ENCODE results near the gene C4BPA.

Gene C4BPA

DNA sequence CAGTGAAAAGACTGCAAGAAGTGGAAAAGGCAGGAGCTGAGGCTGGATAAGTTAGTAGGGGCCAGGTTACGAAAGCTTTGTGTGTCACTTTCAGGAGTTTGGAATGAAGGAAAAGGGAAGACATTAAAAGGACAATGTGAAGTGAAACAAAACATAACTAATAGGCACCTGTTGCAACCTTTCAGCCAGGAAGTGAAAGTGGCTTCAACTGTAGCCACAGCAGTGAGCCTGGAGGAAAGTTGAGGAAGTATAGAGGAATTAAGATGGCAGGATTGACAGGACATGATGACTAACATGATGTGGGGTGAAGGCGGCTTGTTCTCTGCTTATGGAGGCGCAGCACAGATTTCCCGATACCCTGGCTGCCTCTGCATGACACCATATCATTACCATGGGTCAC lies 68.9 kb downstream of the C4BPA start:
- Histone ChIP-seq H3K9me3 (ENCODE audit: control insufficient read depth in 5 of 5, low read length in 5 of 5) (no peaks in the 10 kb centered on the region), H3K4me1 (ENCODE audit: control insufficient read depth in 5 of 5, insufficient read depth in 5 of 5, low read length in 5 of 5) (no peaks in the 10 kb centered on the region), H3K4me3 (ENCODE audit: low read depth in 1 of 5, low read length in 5 of 5) (no peak overlapping the region), H3K27me3 (ENCODE audit: control insufficient read depth in 5 of 5, insufficient read depth in 4 of 5, low read length in 5 of 5) (no peaks in the 10 kb centered on the region), H3K27ac (ENCODE audit: low read depth, low read length) (no peak overlapping the region), H3K9ac (ENCODE audit: low read length in 5 of 5) (no peak overlapping the region), H3K36me3 (ENCODE audit: control insufficient read depth in 5 of 5, insufficient read depth in 5 of 5, low read length in 5 of 5) (no peaks in the 10 kb centered on the region)

DNA sequence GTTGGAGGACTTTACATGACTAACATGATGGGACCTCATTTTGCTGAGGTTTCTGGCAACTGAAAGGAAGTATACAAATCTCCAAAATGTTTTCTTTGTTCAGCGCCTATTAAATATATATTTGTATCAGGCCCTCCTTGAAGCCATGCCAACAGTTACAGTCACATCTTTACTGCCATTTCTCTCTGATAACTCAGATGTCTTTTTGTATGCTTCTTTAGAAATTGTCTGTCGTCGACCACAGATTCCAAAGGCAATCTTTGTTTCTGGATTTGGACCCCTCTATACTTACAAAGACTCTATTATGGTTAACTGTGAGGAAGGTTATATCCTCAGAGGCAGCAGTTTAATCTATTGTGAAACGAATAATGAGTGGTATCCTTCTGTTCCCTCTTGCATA lies 69.4 kb downstream of the C4BPA start:
- no peaks in the 10 kb centered on the region for H3K4me1 ChIP-seq (ENCODE audit: control insufficient read depth in 5 of 5, insufficient read depth in 5 of 5, low read length in 5 of 5)
- H3K27ac ChIP-seq (ENCODE audit: low read depth, low read length) = no peak overlapping the region
- no peak overlapping the region for H3K4me3 ChIP-seq (ENCODE audit: low read depth in 1 of 5, low read length in 5 of 5)
- H3K27me3 ChIP-seq (ENCODE audit: control insufficient read depth in 5 of 5, insufficient read depth in 4 of 5, low read length in 5 of 5) = no peaks in the 10 kb centered on the region
- H3K36me3 ChIP-seq (ENCODE audit: control insufficient read depth in 5 of 5, insufficient read depth in 5 of 5, low read length in 5 of 5) = no peaks in the 10 kb centered on the region
- H3K9me3 ChIP-seq (ENCODE audit: control insufficient read depth in 5 of 5, low read length in 5 of 5) = no peaks in the 10 kb centered on the region
- no peak overlapping the region for H3K9ac ChIP-seq (ENCODE audit: low read length in 5 of 5)

DNA sequence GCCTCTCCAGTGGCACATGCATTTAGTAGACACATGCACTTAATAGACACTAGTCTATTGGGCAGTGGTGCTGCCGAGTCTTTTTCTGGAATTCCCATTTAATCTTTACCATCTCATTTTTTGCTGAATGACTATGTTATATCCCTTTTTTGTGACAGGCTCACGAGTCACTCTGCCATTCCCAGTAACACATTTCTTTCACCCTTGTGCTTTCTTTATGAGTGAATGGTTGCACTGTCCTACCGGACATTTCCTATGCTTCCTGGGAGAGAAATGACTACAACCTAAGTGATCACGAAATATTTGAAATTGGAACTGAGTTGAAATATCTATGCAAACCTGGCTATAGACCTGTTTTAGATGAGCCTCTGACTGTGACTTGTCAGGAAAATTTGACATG lies 70.9 kb downstream of the C4BPA start:
- H3K4me1 ChIP-seq (ENCODE audit: control insufficient read depth in 5 of 5, insufficient read depth in 5 of 5, low read length in 5 of 5) = no peaks in the 10 kb centered on the region
- H3K36me3 ChIP-seq (ENCODE audit: control insufficient read depth in 5 of 5, insufficient read depth in 5 of 5, low read length in 5 of 5) = no peaks in the 10 kb centered on the region
- H3K27me3 ChIP-seq (ENCODE audit: control insufficient read depth in 5 of 5, insufficient read depth in 4 of 5, low read length in 5 of 5) = no peaks in the 10 kb centered on the region
- no peak overlapping the region for H3K9ac ChIP-seq (ENCODE audit: low read length in 5 of 5)
- H3K9me3 ChIP-seq (ENCODE audit: control insufficient read depth in 5 of 5, low read length in 5 of 5) = no peaks in the 10 kb centered on the region
- H3K27ac ChIP-seq (ENCODE audit: low read depth, low read length) = no peak overlapping the region
- no peak overlapping the region for H3K4me3 ChIP-seq (ENCODE audit: low read depth in 1 of 5, low read length in 5 of 5)

DNA sequence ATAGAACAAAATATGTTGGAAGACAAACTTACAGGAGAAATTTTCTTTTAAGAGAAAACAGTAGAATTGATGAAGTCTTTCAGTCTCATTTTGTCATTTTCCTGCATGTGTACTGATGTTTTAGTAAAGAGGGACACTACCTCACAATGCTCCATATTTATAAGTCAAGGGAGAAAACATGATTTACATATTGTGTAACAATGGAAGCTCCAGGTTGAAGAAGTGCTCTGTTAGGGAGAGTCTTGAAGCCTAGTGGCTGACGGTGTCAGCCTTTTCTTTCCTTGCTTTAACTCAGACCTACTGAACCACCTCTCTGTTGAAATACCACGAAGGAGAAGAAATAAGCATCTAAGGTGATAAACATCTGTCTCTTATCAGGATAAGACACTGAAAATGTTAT lies 75.0 kb downstream of the C4BPA start:
- Histone ChIP-seq H3K4me3 (ENCODE audit: low read depth in 1 of 5, low read length in 5 of 5) (no peak overlapping the region), H3K9me3 (ENCODE audit: control insufficient read depth in 5 of 5, low read length in 5 of 5) (peaks cover 0 to 2% (median 0%) of the 10 kb centered on the region in 5 donors), H3K27ac (ENCODE audit: low read depth, low read length) (no peak overlapping the region), H3K36me3 (ENCODE audit: control insufficient read depth in 5 of 5, insufficient read depth in 5 of 5, low read length in 5 of 5) (no peaks in the 10 kb centered on the region), H3K27me3 (ENCODE audit: control insufficient read depth in 5 of 5, insufficient read depth in 4 of 5, low read length in 5 of 5) (no peaks in the 10 kb centered on the region), H3K9ac (ENCODE audit: low read length in 5 of 5) (no peak overlapping the region), H3K4me1 (ENCODE audit: control insufficient read depth in 5 of 5, insufficient read depth in 5 of 5, low read length in 5 of 5) (no peaks in the 10 kb centered on the region)

DNA sequence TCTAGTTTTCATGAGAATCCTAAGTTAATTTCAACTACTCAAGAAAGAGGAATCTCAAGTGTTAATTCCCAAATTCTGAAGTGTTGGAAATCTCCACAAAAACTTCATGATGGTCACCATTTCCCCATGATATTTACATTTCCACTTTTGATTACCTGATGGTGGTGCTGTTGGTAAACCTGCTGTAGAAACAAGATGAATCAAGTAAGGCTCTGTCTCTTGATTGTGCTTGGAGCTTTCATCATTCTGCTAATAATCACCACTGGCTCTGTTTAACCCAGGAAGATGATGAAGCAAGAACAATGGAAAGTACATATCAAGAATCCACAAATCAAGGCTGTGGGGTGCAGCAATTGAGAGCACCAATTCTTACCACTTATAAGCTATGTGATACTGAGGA lies 77.8 kb downstream of the C4BPA start:
- no peak overlapping the region for H3K9ac ChIP-seq (ENCODE audit: low read length in 5 of 5)
- no peak overlapping the region for H3K4me3 ChIP-seq (ENCODE audit: low read depth in 1 of 5, low read length in 5 of 5)
- H3K9me3 ChIP-seq (ENCODE audit: control insufficient read depth in 5 of 5, low read length in 5 of 5) = peaks cover 0 to 2% (median 0%) of the 10 kb centered on the region in 5 donors
- no peaks in the 10 kb centered on the region for H3K36me3 ChIP-seq (ENCODE audit: control insufficient read depth in 5 of 5, insufficient read depth in 5 of 5, low read length in 5 of 5)
- no peaks in the 10 kb centered on the region for H3K4me1 ChIP-seq (ENCODE audit: control insufficient read depth in 5 of 5, insufficient read depth in 5 of 5, low read length in 5 of 5)
- H3K27me3 ChIP-seq (ENCODE audit: control insufficient read depth in 5 of 5, insufficient read depth in 4 of 5, low read length in 5 of 5) = no peaks in the 10 kb centered on the region
- no peak overlapping the region for H3K27ac ChIP-seq (ENCODE audit: low read depth, low read length)

DNA sequence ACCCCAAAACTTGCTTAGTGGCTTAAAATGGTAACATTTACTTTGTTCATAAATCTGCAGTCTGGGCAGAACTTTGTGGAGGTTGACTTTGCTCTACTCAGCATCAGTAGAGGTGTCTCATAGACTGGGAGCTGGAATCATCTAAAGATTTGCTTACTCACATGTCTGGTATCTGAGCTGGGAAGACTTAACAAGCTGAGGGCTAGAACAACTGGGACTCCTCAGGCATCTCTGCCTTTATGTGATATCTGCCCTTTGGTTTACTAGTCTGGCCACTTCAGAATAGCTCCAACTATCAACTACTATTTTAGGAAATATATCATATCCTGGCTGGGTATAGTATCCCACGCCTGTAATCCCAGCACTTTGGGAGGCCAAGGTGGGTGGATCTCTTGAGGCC lies 82.5 kb downstream of the C4BPA start:
- H3K9me3 ChIP-seq (ENCODE audit: control insufficient read depth in 5 of 5, low read length in 5 of 5) = no peaks in the 10 kb centered on the region
- H3K36me3 ChIP-seq (ENCODE audit: control insufficient read depth in 5 of 5, insufficient read depth in 5 of 5, low read length in 5 of 5) = no peaks in the 10 kb centered on the region
- H3K9ac ChIP-seq (ENCODE audit: low read length in 5 of 5) = no peak overlapping the region
- H3K27me3 ChIP-seq (ENCODE audit: control insufficient read depth in 5 of 5, insufficient read depth in 4 of 5, low read length in 5 of 5) = no peaks in the 10 kb centered on the region
- H3K27ac ChIP-seq (ENCODE audit: low read depth, low read length) = no peak overlapping the region
- no peaks in the 10 kb centered on the region for H3K4me1 ChIP-seq (ENCODE audit: control insufficient read depth in 5 of 5, insufficient read depth in 5 of 5, low read length in 5 of 5)
- H3K4me3 ChIP-seq (ENCODE audit: low read depth in 1 of 5, low read length in 5 of 5) = no peak overlapping the region

DNA sequence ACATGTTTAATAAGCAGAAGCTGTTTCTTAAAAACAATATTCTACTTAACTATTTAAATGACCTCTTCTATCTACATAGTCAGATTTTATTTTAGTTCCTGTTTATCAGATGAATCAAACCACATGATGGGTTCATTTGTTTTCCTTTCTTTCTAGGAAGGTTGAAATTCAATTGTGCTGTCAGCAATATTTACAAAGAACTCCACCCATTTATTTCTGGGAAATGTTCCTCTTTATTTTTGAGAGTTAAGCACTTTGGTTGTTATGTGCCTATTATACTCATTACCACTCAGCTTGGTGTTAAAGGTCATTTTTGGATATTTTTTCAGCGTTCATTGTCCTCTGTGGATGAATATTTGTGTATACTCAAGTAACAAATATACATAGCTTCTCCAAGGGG lies 84.9 kb downstream of the C4BPA start:
- Histone ChIP-seq H3K27ac (ENCODE audit: low read depth, low read length) (no peak overlapping the region), H3K4me1 (ENCODE audit: control insufficient read depth in 5 of 5, insufficient read depth in 5 of 5, low read length in 5 of 5) (no peaks in the 10 kb centered on the region), H3K9me3 (ENCODE audit: control insufficient read depth in 5 of 5, low read length in 5 of 5) (no peaks in the 10 kb centered on the region), H3K36me3 (ENCODE audit: control insufficient read depth in 5 of 5, insufficient read depth in 5 of 5, low read length in 5 of 5) (no peaks in the 10 kb centered on the region), H3K9ac (ENCODE audit: low read length in 5 of 5) (no peak overlapping the region), H3K4me3 (ENCODE audit: low read depth in 1 of 5, low read length in 5 of 5) (no peak overlapping the region), H3K27me3 (ENCODE audit: control insufficient read depth in 5 of 5, insufficient read depth in 4 of 5, low read length in 5 of 5) (no peaks in the 10 kb centered on the region)

DNA sequence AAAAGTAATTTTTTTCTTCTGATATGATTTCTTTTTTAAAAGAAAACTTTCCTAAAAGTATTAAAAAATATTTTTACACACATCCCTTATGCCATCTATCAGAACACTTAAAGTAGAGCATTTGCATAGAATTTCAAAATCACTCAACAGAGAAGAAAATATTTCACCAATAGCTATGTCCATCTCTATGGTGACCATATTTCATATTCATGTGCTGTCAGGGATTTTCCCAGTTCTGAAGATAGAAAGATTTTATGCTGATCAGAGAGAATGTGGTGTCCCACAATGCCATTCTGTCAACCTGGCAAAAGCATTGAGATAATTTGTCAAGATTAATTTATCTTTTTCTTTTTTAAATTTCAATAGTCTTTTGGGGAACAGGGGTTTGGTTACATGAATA lies 87.0 kb downstream of the C4BPA start:
- no peaks in the 10 kb centered on the region for H3K27me3 ChIP-seq (ENCODE audit: control insufficient read depth in 5 of 5, insufficient read depth in 4 of 5, low read length in 5 of 5)
- H3K27ac ChIP-seq (ENCODE audit: low read depth, low read length) = no peak overlapping the region
- H3K4me3 ChIP-seq (ENCODE audit: low read depth in 1 of 5, low read length in 5 of 5) = no peak overlapping the region
- H3K9me3 ChIP-seq (ENCODE audit: control insufficient read depth in 5 of 5, low read length in 5 of 5) = no peaks in the 10 kb centered on the region
- H3K4me1 ChIP-seq (ENCODE audit: control insufficient read depth in 5 of 5, insufficient read depth in 5 of 5, low read length in 5 of 5) = no peaks in the 10 kb centered on the region
- H3K36me3 ChIP-seq (ENCODE audit: control insufficient read depth in 5 of 5, insufficient read depth in 5 of 5, low read length in 5 of 5) = no peaks in the 10 kb centered on the region
- no peak overlapping the region for H3K9ac ChIP-seq (ENCODE audit: low read length in 5 of 5)

DNA sequence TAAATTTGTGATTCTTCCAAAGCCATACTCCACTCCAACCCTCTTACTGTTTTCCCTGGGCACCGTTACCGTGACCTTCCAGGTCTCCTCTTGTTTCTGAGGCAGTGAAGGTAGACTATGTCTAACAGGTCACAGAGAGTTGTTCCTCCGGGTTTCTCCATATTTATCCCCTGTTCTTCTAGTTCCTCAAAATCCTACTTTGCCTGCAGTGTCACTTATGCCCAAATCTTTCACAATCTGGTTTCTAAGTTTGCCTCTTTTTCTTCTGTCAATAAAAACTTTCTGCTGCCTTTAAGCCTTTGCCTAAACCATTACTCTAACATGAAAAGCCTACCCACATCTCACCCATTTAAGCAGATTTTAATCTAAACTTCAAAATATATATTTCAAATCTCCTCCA lies 87.7 kb downstream of the C4BPA start:
- H3K27ac ChIP-seq (ENCODE audit: low read depth, low read length) = no peak overlapping the region
- H3K27me3 ChIP-seq (ENCODE audit: control insufficient read depth in 5 of 5, insufficient read depth in 4 of 5, low read length in 5 of 5) = no peaks in the 10 kb centered on the region
- no peaks in the 10 kb centered on the region for H3K4me1 ChIP-seq (ENCODE audit: control insufficient read depth in 5 of 5, insufficient read depth in 5 of 5, low read length in 5 of 5)
- no peaks in the 10 kb centered on the region for H3K9me3 ChIP-seq (ENCODE audit: control insufficient read depth in 5 of 5, low read length in 5 of 5)
- no peak overlapping the region for H3K9ac ChIP-seq (ENCODE audit: low read length in 5 of 5)
- no peak overlapping the region for H3K4me3 ChIP-seq (ENCODE audit: low read depth in 1 of 5, low read length in 5 of 5)
- no peaks in the 10 kb centered on the region for H3K36me3 ChIP-seq (ENCODE audit: control insufficient read depth in 5 of 5, insufficient read depth in 5 of 5, low read length in 5 of 5)

DNA sequence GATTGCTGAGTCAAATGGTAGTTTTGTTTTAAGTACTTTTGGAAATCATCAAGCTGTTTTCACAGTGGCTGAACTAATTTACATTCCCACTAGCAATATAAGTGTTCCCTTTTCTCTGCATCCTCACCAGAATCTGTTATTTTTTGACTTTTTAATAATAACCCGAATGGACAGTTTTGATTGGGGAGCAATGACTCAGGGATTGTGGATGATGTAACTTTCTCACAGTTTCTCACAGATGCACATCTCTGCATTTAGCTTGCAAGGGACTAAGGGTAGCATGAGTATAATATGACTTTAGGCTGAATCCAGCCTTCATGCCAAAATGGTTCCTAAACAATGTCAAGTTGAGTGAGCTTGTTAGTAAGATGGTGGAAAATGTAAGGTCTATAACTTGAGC lies 90.2 kb downstream of the C4BPA start:
- Histone ChIP-seq H3K9ac (ENCODE audit: low read length in 5 of 5) (no peak overlapping the region), H3K27ac (ENCODE audit: low read depth, low read length) (no peak overlapping the region), H3K9me3 (ENCODE audit: control insufficient read depth in 5 of 5, low read length in 5 of 5) (no peaks in the 10 kb centered on the region), H3K4me3 (ENCODE audit: low read depth in 1 of 5, low read length in 5 of 5) (no peak overlapping the region), H3K27me3 (ENCODE audit: control insufficient read depth in 5 of 5, insufficient read depth in 4 of 5, low read length in 5 of 5) (no peaks in the 10 kb centered on the region), H3K4me1 (ENCODE audit: control insufficient read depth in 5 of 5, insufficient read depth in 5 of 5, low read length in 5 of 5) (no peaks in the 10 kb centered on the region), H3K36me3 (ENCODE audit: control insufficient read depth in 5 of 5, insufficient read depth in 5 of 5, low read length in 5 of 5) (no peaks in the 10 kb centered on the region)
